HAP-1 (cell line): ENCODE data around the gene NDEL1.

ENCODE experiments used
- DNase-seq, 2 experiments: peaks; one replicate each; pipeline ENCODE4 v3.0.0-alpha.2; 2016 to 2020; ENCODE audit warnings: low spot score in 2 of 2
- H3K27me3 ChIP-seq: fragments of 250-450 bp; sonication (Bioruptor Pico); 2 replicates; pipeline ENCODE4 v1.5.1; 2020; ENCODE audit warnings: low read depth, mild to moderate bottlenecking, moderate library complexity
- H3K36me3 ChIP-seq: fragments of 250-450 bp; sonication (Bioruptor Pico); replicated peaks from 2 replicates; pipeline ENCODE4 v1.5.1; 2020; ENCODE audit warnings: mild to moderate bottlenecking
- H3K4me1 ChIP-seq: fragments of 250-450 bp; sonication (Bioruptor Pico); 2 replicates; pipeline ENCODE4 v1.5.1; 2020; ENCODE audit warnings: mild to moderate bottlenecking
- H3K4me3 ChIP-seq: fragments of 250-450 bp; sonication (Bioruptor Pico); 2 replicates; pipeline ENCODE4 v1.5.1; 2020; ENCODE audit warnings: mild to moderate bottlenecking, moderate library complexity
- H3K9me3 ChIP-seq: fragments of 250-450 bp; sonication (Bioruptor Pico); 2 replicates; pipeline ENCODE4 v1.5.1; 2020; ENCODE audit warnings: mild to moderate bottlenecking, moderate library complexity
- in situ Hi-C: fragments of 300-500 bp; cut with MboI; formaldehyde crosslinking; loops from 3 replicates; pipeline ENCODE4 v1.14.3; 2020; ENCODE audit warnings: low sequenced_read_pairs, inconsistent platforms, mixed read lengths

The NDEL1 gene

GRCh38 chr17:8468980-8469379 lies 33.3 kb downstream of the NDEL1 start:
- H3K27me3 ChIP-seq: no peaks in the 10 kb centered on the region
- H3K4me3 ChIP-seq: no peak overlapping the region
- in situ Hi-C loops: no loop called here
- no peaks in the 10 kb centered on the region for H3K4me1 ChIP-seq
- no peak for DNase-seq
- no peaks in the 10 kb centered on the region for H3K9me3 ChIP-seq
- H3K36me3 ChIP-seq: peaks cover 37% of the 10 kb centered on the region

GRCh38 chr17:8469964-8470363 lies 34.3 kb downstream of the NDEL1 start:
- Histone ChIP-seq H3K36me3 (peaks cover 47% of the 10 kb centered on the region), H3K27me3 (no peaks in the 10 kb centered on the region), H3K4me3 (no peak overlapping the region), H3K4me1 (no peaks in the 10 kb centered on the region), H3K9me3 (no peaks in the 10 kb centered on the region)
- DNase-seq: no peak
- in situ Hi-C loops: no loop called here

GRCh38 chr17:8470447-8471047 lies 34.9 kb downstream of the NDEL1 start:
- no peak for DNase-seq
- Histone ChIP-seq H3K27me3 (no peaks in the 10 kb centered on the region), H3K4me1 (no peaks in the 10 kb centered on the region), H3K4me3 (no peak overlapping the region), H3K36me3 (peaks cover 52% of the 10 kb centered on the region), H3K9me3 (no peaks in the 10 kb centered on the region)
- in situ Hi-C loops: no loop called here

GRCh38 chr17:8472663-8473062 lies 37.0 kb downstream of the NDEL1 start:
- H3K4me3 ChIP-seq: no peak overlapping the region
- H3K36me3 ChIP-seq: peaks cover 66% of the 10 kb centered on the region
- DNase-seq: no peak

GRCh38 chr17:8473451-8474192 lies 37.9 kb downstream of the NDEL1 start:
- H3K36me3 ChIP-seq: peaks cover 66% of the 10 kb centered on the region
- H3K9me3 ChIP-seq: no peaks in the 10 kb centered on the region
- in situ Hi-C loops: no loop called here
- no peak for DNase-seq
- H3K27me3 ChIP-seq: no peaks in the 10 kb centered on the region
- no peaks in the 10 kb centered on the region for H3K4me1 ChIP-seq
- no peak overlapping the region for H3K4me3 ChIP-seq

More at GRCh38 chr17:8472663-8473062, 37.0 kb downstream of the NDEL1 start:
- Histone ChIP-seq H3K27me3 (no peaks in the 10 kb centered on the region), H3K9me3 (no peaks in the 10 kb centered on the region), H3K4me1 (no peaks in the 10 kb centered on the region)
- in situ Hi-C loops: no loop called here

- no peak overlapping the region for H3K4me3 ChIP-seq
- peaks cover 71% of the 10 kb centered on the region for H3K36me3 ChIP-seq
- H3K4me1 ChIP-seq: no peaks in the 10 kb centered on the region
- no peaks in the 10 kb centered on the region for H3K27me3 ChIP-seq
- DNase-seq: no peak
- H3K9me3 ChIP-seq: no peaks in the 10 kb centered on the region
- in situ Hi-C loops: no loop called here
Measured at GRCh38 chr17:8474826-8475225, 39.1 kb downstream of the NDEL1 start.

GRCh38 chr17:8475227-8475626 lies 39.5 kb downstream of the NDEL1 start:
- no peaks in the 10 kb centered on the region for H3K27me3 ChIP-seq
- no peak for DNase-seq
- in situ Hi-C loops: no loop called here
- peaks cover 75% of the 10 kb centered on the region for H3K36me3 ChIP-seq
- no peak overlapping the region for H3K4me3 ChIP-seq
- no peaks in the 10 kb centered on the region for H3K4me1 ChIP-seq
- no peaks in the 10 kb centered on the region for H3K9me3 ChIP-seq

GRCh38 chr17:8475781-8476180 lies 40.1 kb downstream of the NDEL1 start:
- no peaks in the 10 kb centered on the region for H3K4me1 ChIP-seq
- no peaks in the 10 kb centered on the region for H3K27me3 ChIP-seq
- in situ Hi-C loops: no loop called here
- no peak overlapping the region for H3K4me3 ChIP-seq
- H3K9me3 ChIP-seq: no peaks in the 10 kb centered on the region
- DNase-seq: no peak
- peaks cover 79% of the 10 kb centered on the region for H3K36me3 ChIP-seq

GRCh38 chr17:8476741-8477140 lies 41.1 kb downstream of the NDEL1 start:
- Histone ChIP-seq H3K4me3 (no peak overlapping the region), H3K9me3 (no peaks in the 10 kb centered on the region), H3K27me3 (no peaks in the 10 kb centered on the region), H3K36me3 (peaks cover 86% of the 10 kb centered on the region), H3K4me1 (no peaks in the 10 kb centered on the region)
- DNase-seq: no peak
- in situ Hi-C loops: no loop called here

- peaks cover 90% of the 10 kb centered on the region for H3K36me3 ChIP-seq
- no peaks in the 10 kb centered on the region for H3K27me3 ChIP-seq
- H3K4me1 ChIP-seq: no peaks in the 10 kb centered on the region
- in situ Hi-C loops: no loop called here
- DNase-seq: no peak
- no peak overlapping the region for H3K4me3 ChIP-seq
- H3K9me3 ChIP-seq: no peaks in the 10 kb centered on the region
Measured at GRCh38 chr17:8477171-8477570, 41.5 kb downstream of the NDEL1 start.

GRCh38 chr17:8477715-8478441 lies 42.2 kb downstream of the NDEL1 start:
- DNase-seq: no peak
- Histone ChIP-seq H3K9me3 (no peaks in the 10 kb centered on the region), H3K4me3 (no peak overlapping the region), H3K36me3 (peaks cover 92% of the 10 kb centered on the region), H3K4me1 (no peaks in the 10 kb centered on the region), H3K27me3 (no peaks in the 10 kb centered on the region)
- in situ Hi-C loops: no loop called here

- Histone ChIP-seq H3K4me3 (no peak overlapping the region), H3K36me3 (peaks cover 93% of the 10 kb centered on the region), H3K9me3 (no peaks in the 10 kb centered on the region), H3K27me3 (no peaks in the 10 kb centered on the region), H3K4me1 (no peaks in the 10 kb centered on the region)
- DNase-seq: no peak
- in situ Hi-C loops: no loop called here
Measured at GRCh38 chr17:8479431-8479947, 43.8 kb downstream of the NDEL1 start.

- Histone ChIP-seq H3K4me3 (no peak overlapping the region), H3K27me3 (no peaks in the 10 kb centered on the region), H3K9me3 (no peaks in the 10 kb centered on the region), H3K36me3 (peaks cover 89% of the 10 kb centered on the region), H3K4me1 (no peaks in the 10 kb centered on the region)
- DNase-seq: no peak
- in situ Hi-C loops: no loop called here
Measured at GRCh38 chr17:8480011-8480976, 44.6 kb downstream of the NDEL1 start.
